K562 (cell line): ENCODE results near the gene LRRC31. TPM values are rescaled to one million over a fixed set of nuclear protein-coding genes. Genes with fewer than 3 reads are reported as not detected.

Source experiments
- ATAC-seq: fragments of 200-7000 bp; cut with Tn5 transposase; 3 replicates; pipeline ENCODE4 v1.9.1; 2020; ENCODE audit warnings: moderate library complexity
- BruUV-seq: library from RNA; stranded (reverse); fragments of 400-500 nt; replicated peaks from 2 replicates; lab custom pipeline; 2021; lab: Mats Ljungman, UMichigan
- CTCF ChIA-PET: fragments of 300-600 bp; formaldehyde crosslinking; extraction: SDS; loops from one replicate; lab custom pipeline; 2021; ENCODE audit warnings: low intra/inter-chr PET ratio; lab: Yijun Ruan, JAX
- POLR2A ChIA-PET: fragments of 300-600, 350-650 bp; sonication (Branson Sonifier 250); formaldehyde crosslinking; extraction: SDS; loops from one replicate; lab custom pipeline; 2021; ENCODE audit warnings: antibody characterized with exemption, inconsistent platforms; lab: Yijun Ruan, JAX
- DNase-seq, 4 experiments: peaks; one replicate each; pipeline versions ENCODE4 v3.0.0 to v3.0.0-alpha.2; 2011 to 2018; ENCODE audit warnings: low spot score in 3 of 4, mixed read lengths in 3 of 4; ENCODE audit errors: extremely low read depth in 1 of 4
- FAIRE-seq: peaks from 2 replicates; lab custom pipeline; 2011; peaks lifted over from hg19 to GRCh38; lab: Jason Lieb, UNC
- H2AFZ ChIP-seq: 2 replicates; pipeline ENCODE4 v1.6.0; 2011; ENCODE audit warnings: low read depth, low read length, control low read depth, inconsistent platforms
- H3K27ac ChIP-seq: fragments of 200-600 bp; 3 replicates; pipeline ENCODE4 v1.8.0; 2011; ENCODE audit warnings: low read depth, mild to moderate bottlenecking, control low read depth, inconsistent platforms, low read length, moderate library complexity, mixed read lengths; ENCODE audit errors: extremely low read depth
- H3K27me3 ChIP-seq, 2 experiments: fragments of 300-600 bp in 1 of 2; 2 replicates in 1 of 2; 3 replicates in 1 of 2; pipeline versions ENCODE4 v1.6.0 to v1.8.0; 2011; ENCODE audit warnings: inconsistent platforms in 2 of 2, low read length in 2 of 2, mild to moderate bottlenecking in 1 of 2, mixed read lengths in 1 of 2, moderate library complexity in 1 of 2; ENCODE audit not compliant: control insufficient read depth in 2 of 2, insufficient read depth in 2 of 2
- H3K36me3 ChIP-seq: fragments of 300-600 bp; 3 replicates; pipeline ENCODE4 v1.8.0; 2011; ENCODE audit warnings: mild to moderate bottlenecking, low read length, inconsistent platforms; ENCODE audit not compliant: control insufficient read depth, insufficient read depth
- H3K4me1 ChIP-seq, 2 experiments: fragments of 200-600 bp in 1 of 2; replicated peaks in 1 of 2; 2 replicates in 1 of 2; 3 replicates in 1 of 2; pipeline versions ENCODE4 v1.5.1 to v1.8.0; 2011; ENCODE audit warnings: inconsistent platforms in 2 of 2, low read length in 2 of 2, mild to moderate bottlenecking in 1 of 2, mixed read lengths in 1 of 2, moderate library complexity in 1 of 2; ENCODE audit not compliant: control insufficient read depth in 2 of 2, insufficient read depth in 2 of 2
- H3K4me2 ChIP-seq: 2 replicates; pipeline ENCODE4 v1.6.1; 2011; ENCODE audit warnings: low read length, control low read depth, inconsistent platforms, mixed read lengths; ENCODE audit not compliant: insufficient read depth
- H3K4me3 ChIP-seq: fragments of 200-600 bp; sonication (generic), shearing (Covaris generic); 2 replicates; pipeline ENCODE4 v1.5.1; 2016; ENCODE audit warnings: control low read depth, inconsistent platforms
- H3K79me2 ChIP-seq: fragments of 200-600 bp; 3 replicates; pipeline ENCODE4 v1.8.0; 2011; ENCODE audit warnings: low read length, inconsistent platforms; ENCODE audit not compliant: control insufficient read depth, insufficient read depth
- H3K9ac ChIP-seq, 2 experiments: 2 replicates each; pipeline versions ENCODE4 v1.6.0 to v1.6.1; 2011; ENCODE audit warnings: low read depth in 2 of 2, low read length in 2 of 2, control low read depth in 1 of 2, inconsistent platforms in 1 of 2, mild to moderate bottlenecking in 1 of 2, mixed read lengths in 1 of 2; ENCODE audit not compliant: insufficient read depth in 1 of 2
- H3K9me1 ChIP-seq: one replicate; pipeline ENCODE4 v1.6.0; 2011; ENCODE audit warnings: inconsistent platforms, mild to moderate bottlenecking, low read length, moderate library complexity; ENCODE audit not compliant: control insufficient read depth, insufficient read depth
- H3K9me3 ChIP-seq: replicated peaks from 2 replicates; pipeline ENCODE4 v1.5.1; 2011; ENCODE audit warnings: low read depth, low read length, inconsistent platforms; ENCODE audit not compliant: control insufficient read depth, insufficient read depth
- H4K20me1 ChIP-seq: replicated peaks from 2 replicates; pipeline ENCODE4 v1.6.1; 2011; ENCODE audit warnings: low read length, inconsistent platforms, mixed read lengths; ENCODE audit not compliant: control insufficient read depth, insufficient read depth
- ARHGAP35 ChIP-seq: fragments of 450-650 bp; IDR thresholded peaks from 2 replicates; pipeline ENCODE4 v1.6.1; 2018; ENCODE audit not compliant: partially characterized antibody
- CTBP1 ChIP-seq: fragments of 450-650 bp; IDR thresholded peaks from 2 replicates; pipeline ENCODE4 v1.6.1; 2016; ENCODE audit warnings: borderline replicate concordance
- DIDO1 ChIP-seq: fragments of 450-650 bp; IDR thresholded peaks from 2 replicates; pipeline ENCODE4 v1.6.1; 2016; ENCODE audit warnings: low read depth, missing biosample characterization, missing genetic modification characterization
- DPF2 ChIP-seq: fragments of 450-650 bp; IDR thresholded peaks from 2 replicates; pipeline ENCODE4 v1.6.1; 2016
- FOSL1 ChIP-seq: fragments of 200-800 bp; sonication (Bioruptor generic); conservative IDR thresholded peaks from 2 replicates; pipeline ENCODE4 v1.6.1; 2016; ENCODE audit warnings: missing genetic modification characterization, missing compliant biosample characterization
- FUS ChIP-seq: fragments of 200-400 bp; formaldehyde crosslinking; optimal IDR thresholded peaks from 2 replicates; pipeline ENCODE3; 2017; ENCODE audit warnings: low read depth, low read length
- HMG20B ChIP-seq: fragments of 250-450 bp; sonication (Bioruptor Pico); IDR thresholded peaks from 2 replicates; pipeline ENCODE4 v1.5.0; 2021; ENCODE audit warnings: mild to moderate bottlenecking
- KHSRP ChIP-seq: fragments of 450-650 bp; IDR thresholded peaks from 2 replicates; pipeline ENCODE4 v1.6.1; 2017
- LCOR ChIP-seq: sonication (generic); formaldehyde crosslinking; IDR thresholded peaks from 2 replicates; pipeline ENCODE4 v1.8.0; 2022; ENCODE audit warnings: mild to moderate bottlenecking, missing genetic modification reagents
- MECOM ChIP-seq: fragments of 250-450 bp; sonication (Bioruptor Pico); IDR thresholded peaks from 2 replicates; pipeline ENCODE4 v1.8.0; 2022; ENCODE audit warnings: inconsistent platforms
- NR2C2 ChIP-seq, 2 experiments: fragments of 200-800 bp in 1 of 2; sonication (Bioruptor generic) in 1 of 2; sonication (generic) in 1 of 2; formaldehyde crosslinking in 1 of 2; IDR thresholded peaks; 2 replicates each; pipeline versions ENCODE4 v1.6.1 to v1.8.0; 2016 to 2022; ENCODE audit warnings: mild to moderate bottlenecking in 1 of 2, missing compliant biosample characterization in 1 of 2, missing genetic modification characterization in 1 of 2, missing genetic modification reagents in 1 of 2
- POLR2H ChIP-seq: IDR thresholded peaks from 2 replicates; pipeline ENCODE4 v1.6.1; 2016; ENCODE audit warnings: missing genetic modification characterization, low read depth, mild to moderate bottlenecking, control low read depth, missing compliant biosample characterization, moderate library complexity
- WGBS: fragments of 100-300 bp; shearing (Covaris generic); methylation state at CpG from one replicate; pipeline ENCODE4 v1.1.6; 2016; ENCODE audit warnings: low coverage, mixed read lengths; ENCODE audit not compliant: insufficient coverage; ENCODE audit errors: missing lambda C conversion rate; 5-methylcytosine and 5-hydroxymethylcytosine counted together
- in situ Hi-C: fragments of 300-500 bp; cut with MboI; formaldehyde crosslinking; loops from 4 replicates; pipeline ENCODE4 v1.15.0; 2018; ENCODE audit warnings: inconsistent platforms, mixed read lengths
- intact Hi-C: fragments of 100-400 bp; cut with micrococcal nuclease; formaldehyde crosslinking; loops from 2 replicates; pipeline ENCODE4 v1.14.2; 2022
- polyA plus RNA-seq, 8 experiments: library from polyadenylated mRNA; depleted of rRNA in 4 of 8; stranded (reverse) in 5 of 8; unstranded in 3 of 8; fragments of >200 nt; fragmentation: Nextera tagmentation in 2 of 8; fragmentation: Illumina TruSeq in 1 of 8; extraction: Ambion mirVana in 2 of 8; extraction: Trizol in 1 of 8; gene quantifications; 2 replicates each; pipeline versions ENCODE4 v1.2.1 to v1.2.3, GENCODE V29; 2011 to 2014; ENCODE audit warnings: inconsistent platforms in 1 of 8, missing spikeins in 1 of 8
- total RNA-seq, 7 experiments: library from RNA; depleted of rRNA in 6 of 7; stranded (reverse); fragments of >200 nt in 6 of 7; fragmentation: Illumina TruSeq in 2 of 7; extraction: Trizol in 2 of 7; gene quantifications; 2 replicates each; pipeline versions ENCODE4 v1.2.1 to v1.2.3, GENCODE V29; 2011 to 2021; ENCODE audit warnings: low replicate concordance in 1 of 7
- TF ChIP-seq, protein P1 (sequence below): fragments of 450-650 bp; formaldehyde crosslinking; IDR thresholded peaks from 2 replicates; pipeline ENCODE4 v1.4.0; 2020; ENCODE audit warnings: mild to moderate bottlenecking, mixed read lengths

Gene LRRC31
- total and polyA plus RNA-seq, 9 of the 15 experiments (the other 6 are each of a cell fraction or from before 2014, with no cell fraction given), result not detected

- TF ChIP-seq FUS, result no peak
- no peak for TF ChIP-seq MECOM (CRISPR knock-in tag)
- TF ChIP-seq ARHGAP35, result no peak
- TF ChIP-seq LCOR (CRISPR knock-in tag), result no peak
- no peak for TF ChIP-seq KHSRP
- TF ChIP-seq FOSL1 (tag), result no peak
- TF ChIP-seq CTBP1, result no peak
- TF ChIP-seq NR2C2 (CRISPR knock-in tag; IDR thresholded peaks at IDR 0.05), result no peak
- no peak for TF ChIP-seq NR2C2 (tag; IDR thresholded peaks at IDR 0.05)
- TF ChIP-seq, protein P1, sequence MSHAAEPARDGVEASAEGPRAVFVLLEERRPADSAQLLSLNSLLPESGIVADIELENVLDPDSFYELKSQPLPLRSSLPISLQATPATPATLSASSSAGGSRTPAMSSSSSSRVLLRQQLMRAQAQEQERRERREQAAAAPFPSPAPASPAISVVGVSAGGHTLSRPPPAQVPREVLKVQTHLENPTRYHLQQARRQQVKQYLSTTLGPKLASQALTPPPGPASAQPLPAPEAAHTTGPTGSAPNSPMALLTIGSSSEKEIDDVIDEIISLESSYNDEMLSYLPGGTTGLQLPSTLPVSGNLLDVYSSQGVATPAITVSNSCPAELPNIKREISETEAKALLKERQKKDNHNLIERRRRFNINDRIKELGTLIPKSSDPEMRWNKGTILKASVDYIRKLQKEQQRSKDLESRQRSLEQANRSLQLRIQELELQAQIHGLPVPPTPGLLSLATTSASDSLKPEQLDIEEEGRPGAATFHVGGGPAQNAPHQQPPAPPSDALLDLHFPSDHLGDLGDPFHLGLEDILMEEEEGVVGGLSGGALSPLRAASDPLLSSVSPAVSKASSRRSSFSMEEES (CRISPR knock-in tag), result no peak
- no peak for TF ChIP-seq DIDO1 (tag)
- TF ChIP-seq POLR2H, result no peak
- no peak for TF ChIP-seq DPF2
- TF ChIP-seq HMG20B (CRISPR knock-in tag), result no peak
- Histone ChIP-seq H3K4me3 (no peak overlapping the region), H3K27ac (no peak overlapping the region), H3K9me3 (no peaks in the 10 kb centered on the region), H3K79me2 (no peaks in the 10 kb centered on the region), H3K27me3 (peaks cover 0 to 6% of the 10 kb centered on the region in 2 experiments; a peak in 4 of 5 replicates), H3K4me2 (no peak overlapping the region), H3K9me1 (no peaks in the 10 kb centered on the region), H3K4me1 (no peaks in the 10 kb centered on the region), H3K9ac (no peak overlapping the region), H2AFZ (no peak overlapping the region), H4K20me1 (no peaks in the 10 kb centered on the region), H3K36me3 (no peaks in the 10 kb centered on the region)
- FAIRE-seq (no peak), DNase-seq (no peak), ATAC-seq (no peak)
- POLR2A ChIA-PET, result interaction anchor here (0.7 to 2.3 kb wide), 3 partner anchors 11 to 283 kb away, joined by 3 to 6 read pairs (median 4); no protein-coding TSS in a partner anchor
- CTCF ChIA-PET, result no interaction called here
- WGBS, result 6% methylated on average over 4 of the region's 4 CpGs
- intact Hi-C loops (no loop called here), in situ Hi-C loops (no loop called here)
- BruUV-seq, result no TSS peak
These were observed 28.6 kb downstream of the LRRC31 start for GRCh38 chr3:169841171-169841570.
